T-helper 1 cell (primary cell): ENCODE data around the gene SART1.
"Not testable (repeated sequence)": the region's sequence is repeated elsewhere in the genome, so short reads cannot be mapped to it uniquely, and the experiment has no call there.

Experiments
- DNase-seq, 5 donors: peaks; one replicate each; pipeline ENCODE4 v3.0.0-alpha.2; 2012 to 2020

The SART1 gene

GRCh38 chr11:65934014-65934413 lies 27.5 kb upstream of the SART1 start:
- DNase-seq = no peak

GRCh38 chr11:65937766-65938165 lies 23.8 kb upstream of the SART1 start:
- no peak for DNase-seq

- no peak for DNase-seq
These were observed 19.7 kb upstream of the SART1 start for GRCh38 chr11:65941720-65942310.

- DNase-seq = no peak
These were observed 19.0 kb upstream of the SART1 start for GRCh38 chr11:65942531-65942930.

GRCh38 chr11:65944191-65944590 lies 17.3 kb upstream of the SART1 start:
- DNase-seq = no peak

GRCh38 chr11:65944767-65945166 lies 16.8 kb upstream of the SART1 start:
- no peak for DNase-seq

- no peak for DNase-seq
These were observed 16.1 kb upstream of the SART1 start, which contains the start of gene TSGA10IP for GRCh38 chr11:65945430-65945911. Gene TSGA10IP (plus strand): TSS chr11:65945480. CDS start chr11:65945676, 196 bp downstream.

- DNase-seq = no peak
These were observed 15.5 kb upstream of the SART1 start for GRCh38 chr11:65945941-65946558.

GRCh38 chr11:65946655-65947054 lies 14.9 kb upstream of the SART1 start:
- no peak for DNase-seq

- no peak for DNase-seq
These were observed 14.4 kb upstream of the SART1 start for GRCh38 chr11:65947133-65947532.

- DNase-seq = no peak
These were observed 13.9 kb upstream of the SART1 start for GRCh38 chr11:65947603-65948125.

GRCh38 chr11:65950711-65951110 lies 10.8 kb upstream of the SART1 start:
- not testable (repeated sequence) for DNase-seq

- DNase-seq = not testable (repeated sequence)
These were observed 9.9 kb upstream of the SART1 start for GRCh38 chr11:65951641-65952040.

- DNase-seq = no peak
These were observed 9.4 kb upstream of the SART1 start for GRCh38 chr11:65952052-65952521.

- no peak for DNase-seq
These were observed 8.1 kb upstream of the SART1 start for GRCh38 chr11:65953471-65953870.

GRCh38 chr11:65954771-65955170 lies 6.8 kb upstream of the SART1 start:
- DNase-seq = no peak

GRCh38 chr11:65958291-65958690 lies 3.2 kb upstream of the SART1 start:
- DNase-seq = no peak

GRCh38 chr11:65958774-65959420 lies 2.6 kb upstream of the SART1 start:
- DNase-seq = no peak

GRCh38 chr11:65960824-65961266 lies 689 bp upstream of the SART1 start:
- no peak for DNase-seq

- no peak for DNase-seq
These were observed 619 bp downstream of the SART1 start for GRCh38 chr11:65962141-65962564.

GRCh38 chr11:65964906-65965305 lies 3.4 kb downstream of the SART1 start:
- DNase-seq = no peak

- no peak for DNase-seq
These were observed 4.6 kb downstream of the SART1 start for GRCh38 chr11:65965986-65966762.
